ENCODE measurements around the gene CXXC5. TPM values are rescaled to one million over a fixed set of nuclear protein-coding genes. Genes with fewer than 3 reads are reported as not detected.
A peak's percentile ranks its signal among the peaks of the same experiment; 100 is the strongest.
"Not testable (repeated sequence)": the region's sequence is repeated elsewhere in the genome, so short reads cannot be mapped to it uniquely, and the experiment has no call there.

Gene CXXC5
- total and polyA plus RNA-seq, 2 experiments from 2014 or later, result 81.4 to 168 TPM

DNA sequence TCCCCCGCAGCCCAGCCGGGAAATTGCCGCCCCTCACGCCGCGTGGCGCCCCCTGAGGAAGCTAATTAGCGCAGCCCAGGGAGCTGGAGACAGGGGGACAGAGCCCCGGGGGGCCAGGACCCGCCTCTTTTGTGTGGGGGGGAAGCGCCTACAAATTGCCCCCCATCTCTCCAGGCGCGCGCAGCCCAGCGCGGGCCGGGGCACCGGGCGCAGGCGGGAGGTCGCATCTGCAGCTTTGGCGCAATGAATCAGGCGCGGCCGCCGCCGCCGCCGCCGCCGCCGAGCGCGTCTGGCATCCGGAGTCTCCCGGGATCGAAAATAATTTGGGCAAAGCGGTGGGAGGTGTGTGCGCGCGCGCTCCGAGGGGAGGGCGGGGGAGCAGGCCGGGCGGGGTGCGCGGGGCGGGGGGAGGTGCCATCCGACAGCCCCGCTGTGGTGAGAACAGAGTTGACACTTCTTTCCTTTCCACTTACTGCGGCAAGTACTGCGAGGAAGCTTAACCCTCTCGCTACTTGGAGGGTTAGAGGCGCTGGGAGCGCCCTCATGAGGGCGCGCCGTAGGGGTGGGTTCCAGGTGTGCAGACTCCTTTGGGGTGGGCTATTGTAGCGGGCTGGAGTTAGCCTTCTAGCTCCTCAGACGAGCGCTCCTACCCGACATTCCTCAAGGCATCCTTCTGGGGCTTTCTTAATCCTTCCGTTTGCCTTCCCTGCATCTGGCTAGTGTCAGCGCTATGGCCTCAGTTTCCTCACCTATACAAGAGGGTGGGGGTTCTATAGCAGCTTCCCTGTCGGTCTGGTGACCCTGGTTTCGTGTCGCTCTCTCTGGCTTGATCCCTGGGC lies 63.1 kb downstream of the CXXC5 start:
- Histone ChIP-seq H3K4me1 (ENCODE audit: insufficient read depth) (peaks cover 4% of the 10 kb centered on the region; the same call in 1 of the 2 replicates), H3K79me2 (ENCODE audit: insufficient read depth) (no peaks in the 10 kb centered on the region), H3K27me3 (replicated peaks; ENCODE audit: insufficient read depth) (no peaks in the 10 kb centered on the region), H3F3A (ENCODE audit: insufficient read depth) (peaks cover 9% of the 10 kb centered on the region), H3K9ac (peak overlapping the region; percentile 91), H3K27ac (peak overlapping the region; percentile 44), H3K9me2 (ENCODE audit: insufficient read depth) (no peaks in the 10 kb centered on the region), H3K4me2 (ENCODE audit: unreplicated experiment) (peak overlapping the region; percentile 98), H3K36me3 (ENCODE audit: low read depth) (no peaks in the 10 kb centered on the region), H2AFZ (peak overlapping the region; percentile 76), H3K9me3 (ENCODE audit: low read depth) (no peaks in the 10 kb centered on the region), H3K4me3 (peak overlapping the region; percentile 75), H4K20me1 (ENCODE audit: insufficient read depth) (no peaks in the 10 kb centered on the region)
- TF ChIP-seq EZH2 (IDR thresholded peaks at IDR 0.05; ENCODE audit: insufficient read depth, poor library complexity, severe bottlenecking) (no peak), EZH2phosphoT487 (IDR thresholded peaks at IDR 0.05; ENCODE audit: insufficient read depth, low read depth) (no peak)
- in situ Hi-C loops (cut with MboI), result no loop called here
- peak; percentile 82 for DNase-seq
- 3% methylated on average over 53 to 66 of the region's 68 CpGs for WGBS, 2 experiments (ENCODE audit: low coverage in 1 of 2, low lambda C conversion rate in 2 of 2, missing lambda C conversion rate in 2 of 2)

DNA sequence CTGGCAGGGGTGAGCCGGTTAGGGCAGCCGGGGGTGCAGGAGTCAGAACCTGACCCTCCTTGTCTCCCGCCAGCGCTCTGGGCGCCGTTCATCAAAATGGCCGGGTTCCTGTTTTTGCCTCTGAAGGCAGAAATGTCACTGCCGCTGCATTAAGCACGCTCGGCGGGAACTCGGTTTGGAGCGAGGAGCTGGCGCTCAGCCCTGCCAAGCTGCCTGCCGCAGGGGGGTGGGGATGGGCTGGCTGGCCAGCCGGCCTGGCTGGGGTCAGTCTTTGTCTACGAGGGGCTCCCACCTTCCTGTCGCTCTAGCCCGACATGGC lies 63.7 kb downstream of the CXXC5 start:
- peak overlapping the region; percentile 98 for H3K4me2 ChIP-seq (ENCODE audit: unreplicated experiment)
- H3K9me3 ChIP-seq (ENCODE audit: low read depth), result no peaks in the 10 kb centered on the region
- in situ Hi-C loops (cut with MboI), result no loop called here
- peaks cover 4% of the 10 kb centered on the region; the same call in 1 of the 2 replicates for H3K4me1 ChIP-seq (ENCODE audit: insufficient read depth)
- no peaks in the 10 kb centered on the region for H3K36me3 ChIP-seq (ENCODE audit: low read depth)
- peak overlapping the region; percentile 76; the same call in 1 of the 2 replicates for H2AFZ ChIP-seq
- no peaks in the 10 kb centered on the region for H4K20me1 ChIP-seq (ENCODE audit: insufficient read depth)
- peak overlapping the region; percentile 91 for H3K9ac ChIP-seq
- no peaks in the 10 kb centered on the region for H3K79me2 ChIP-seq (ENCODE audit: insufficient read depth)
- H3K9me2 ChIP-seq (ENCODE audit: insufficient read depth), result no peaks in the 10 kb centered on the region
- no peak overlapping the region for H3K27ac ChIP-seq
- peaks cover 9% of the 10 kb centered on the region for H3F3A ChIP-seq (ENCODE audit: insufficient read depth)
- WGBS, 2 experiments (ENCODE audit: low coverage in 1 of 2, low lambda C conversion rate in 2 of 2, missing lambda C conversion rate in 2 of 2), result 34 to 36% methylated on average over 16 to 19 of the region's 19 CpGs
- no peak for DNase-seq
- H3K4me3 ChIP-seq, result peak overlapping the region; percentile 75
- TF ChIP-seq EZH2phosphoT487 (IDR thresholded peaks at IDR 0.05; ENCODE audit: insufficient read depth, low read depth) (no peak), EZH2 (IDR thresholded peaks at IDR 0.05; ENCODE audit: insufficient read depth, poor library complexity, severe bottlenecking) (no peak)
- no peaks in the 10 kb centered on the region for H3K27me3 ChIP-seq (replicated peaks; ENCODE audit: insufficient read depth)

DNA sequence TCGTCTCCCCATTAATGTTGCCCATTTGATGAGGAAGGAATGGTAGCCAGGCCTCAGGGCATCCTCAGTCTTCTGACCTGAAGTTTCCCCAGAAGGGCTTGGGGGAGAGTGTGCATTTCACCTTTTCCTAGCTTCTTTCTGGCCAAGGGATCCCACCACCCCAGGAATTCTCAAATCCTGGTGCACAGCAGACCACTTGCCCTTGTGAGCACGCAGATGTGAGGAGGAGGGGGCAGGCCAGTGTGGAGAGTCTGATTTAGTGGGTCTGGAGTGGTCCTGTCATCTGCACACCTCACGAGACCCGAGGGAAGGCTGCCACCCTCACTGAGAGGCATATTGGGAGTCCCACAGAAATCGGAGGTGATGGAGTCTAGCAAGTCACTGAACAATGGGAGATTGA lies 64.3 kb downstream of the CXXC5 start:
- H3K79me2 ChIP-seq (ENCODE audit: insufficient read depth), result no peaks in the 10 kb centered on the region
- no peak for DNase-seq
- WGBS, 2 experiments (ENCODE audit: low coverage in 1 of 2, low lambda C conversion rate in 2 of 2, missing lambda C conversion rate in 2 of 2), result 85 to 89% methylated on average over 5 of the region's 5 CpGs
- no peaks in the 10 kb centered on the region for H3K9me3 ChIP-seq (ENCODE audit: low read depth)
- TF ChIP-seq EZH2phosphoT487 (IDR thresholded peaks at IDR 0.05; ENCODE audit: insufficient read depth, low read depth), result no peak
- no peak for TF ChIP-seq EZH2 (IDR thresholded peaks at IDR 0.05; ENCODE audit: insufficient read depth, poor library complexity, severe bottlenecking)
- no peak overlapping the region for H3K9ac ChIP-seq
- H4K20me1 ChIP-seq (ENCODE audit: insufficient read depth), result no peaks in the 10 kb centered on the region
- peaks cover 4% of the 10 kb centered on the region; the same call in 1 of the 2 replicates for H3K4me1 ChIP-seq (ENCODE audit: insufficient read depth)
- no peaks in the 10 kb centered on the region for H3K36me3 ChIP-seq (ENCODE audit: low read depth)
- in situ Hi-C loops (cut with MboI), result no loop called here
- H3K27ac ChIP-seq, result no peak overlapping the region
- no peaks in the 10 kb centered on the region for H3K9me2 ChIP-seq (ENCODE audit: insufficient read depth)
- no peak overlapping the region for H3K4me3 ChIP-seq
- H2AFZ ChIP-seq, result no peak overlapping the region
- no peaks in the 10 kb centered on the region for H3K27me3 ChIP-seq (replicated peaks; ENCODE audit: insufficient read depth)
- H3K4me2 ChIP-seq (ENCODE audit: unreplicated experiment), result no peak overlapping the region
- H3F3A ChIP-seq (ENCODE audit: insufficient read depth), result peaks cover 9% of the 10 kb centered on the region

DNA sequence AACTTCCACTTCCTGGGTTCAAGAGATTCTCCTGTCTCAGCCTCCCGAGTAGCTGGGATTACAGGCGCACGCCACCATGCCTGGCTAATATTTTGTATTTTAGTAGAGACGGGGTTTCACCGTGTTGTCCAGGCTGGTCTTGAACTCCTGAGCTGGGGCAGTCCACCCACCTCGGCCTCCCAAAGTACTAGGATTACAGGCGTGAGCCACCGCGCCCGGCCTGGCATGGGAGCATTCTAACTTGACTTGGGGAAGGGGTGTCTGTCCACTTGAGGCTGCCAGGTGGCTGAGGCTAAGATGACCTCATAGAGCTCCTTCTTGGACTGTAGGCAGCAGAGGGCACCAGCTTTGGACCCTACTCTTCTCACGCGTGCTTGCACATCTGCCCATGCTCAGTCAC lies 65.7 kb downstream of the CXXC5 start:
- H3K79me2 ChIP-seq (ENCODE audit: insufficient read depth); H3K9me3 ChIP-seq (ENCODE audit: low read depth); H2AFZ ChIP-seq; H3K4me2 ChIP-seq (ENCODE audit: unreplicated experiment); H3K36me3 ChIP-seq (ENCODE audit: low read depth); H4K20me1 ChIP-seq (ENCODE audit: insufficient read depth); H3K9me2 ChIP-seq (ENCODE audit: insufficient read depth); H3K4me1 ChIP-seq (ENCODE audit: insufficient read depth); in situ Hi-C loops (cut with MboI); H3K27ac ChIP-seq; H3K27me3 ChIP-seq (replicated peaks; ENCODE audit: insufficient read depth); DNase-seq; H3K4me3 ChIP-seq; H3K9ac ChIP-seq; H3F3A ChIP-seq (ENCODE audit: insufficient read depth): not testable (repeated sequence)
- WGBS, 2 experiments (ENCODE audit: low coverage in 1 of 2, low lambda C conversion rate in 2 of 2, missing lambda C conversion rate in 2 of 2), result 90 to 92% methylated on average over 12 of the region's 12 CpGs

All from GM23248 (cell line).